OCI-LY3 (cell line): Measurements from ENCODE around the gene PPT2.

Source experiments
- CTCF ChIP-seq: fragments of 200-600, 300-600 bp; sonication (generic); IDR thresholded peaks from 2 replicates; pipeline ENCODE4 v1.5.1; 2014; ENCODE audit warnings: antibody characterized with exemption, low read length, low read depth
- EZH2phosphoT487 ChIP-seq: fragments of 200-600 bp; shearing (Covaris generic); IDR thresholded peaks from 2 replicates; pipeline ENCODE4 v1.6.1; 2018; ENCODE audit warnings: antibody characterized with exemption, mixed run types, low read depth

DNA sequence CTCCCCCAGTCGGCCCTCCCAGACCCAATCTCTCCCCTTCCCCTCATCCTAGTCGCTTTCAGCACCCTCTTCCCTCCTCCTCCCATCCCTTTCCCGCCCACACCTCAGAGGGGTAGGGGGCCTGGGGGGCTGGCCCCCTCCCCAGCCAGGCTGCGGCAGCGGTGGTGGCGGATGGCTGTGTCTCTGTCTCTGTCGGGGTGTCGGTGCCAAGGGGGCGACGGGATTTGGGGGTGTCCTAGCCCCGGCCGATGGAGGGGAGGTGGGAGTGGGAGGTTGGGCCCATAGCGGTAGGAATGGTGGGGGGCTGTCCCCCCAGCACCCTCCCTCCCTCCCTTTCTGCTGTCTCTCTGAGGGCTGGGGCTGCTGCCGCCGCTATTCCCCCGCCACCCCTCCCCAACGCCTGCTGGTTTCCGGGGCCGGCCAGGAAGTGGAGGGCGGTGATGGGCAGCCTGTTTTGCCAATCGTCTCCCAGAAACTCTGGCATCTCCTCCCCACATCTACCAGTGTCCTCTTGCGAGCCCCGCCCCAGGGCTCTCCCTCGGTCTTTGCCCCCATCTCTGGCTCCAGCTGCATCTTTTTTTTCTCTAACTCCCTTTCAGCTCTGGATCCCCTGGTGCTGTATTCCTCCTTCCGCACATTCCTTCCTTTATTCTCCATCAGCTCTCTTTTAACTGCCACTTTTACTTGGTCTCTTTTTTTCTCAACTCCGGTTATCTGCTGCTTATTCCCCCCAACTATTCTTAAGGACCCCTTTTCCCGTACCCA is 22.0 kb downstream of the PPT2 start, which contains the start of gene AGPAT1:
- TF ChIP-seq CTCF (no peak), EZH2phosphoT487 (no peak)
